ENCODE measurements around the gene UROD.
"Not testable (repeated sequence)": the region's sequence is repeated elsewhere in the genome, so short reads cannot be mapped to it uniquely, and the experiment has no call there.

The UROD gene

DNA sequence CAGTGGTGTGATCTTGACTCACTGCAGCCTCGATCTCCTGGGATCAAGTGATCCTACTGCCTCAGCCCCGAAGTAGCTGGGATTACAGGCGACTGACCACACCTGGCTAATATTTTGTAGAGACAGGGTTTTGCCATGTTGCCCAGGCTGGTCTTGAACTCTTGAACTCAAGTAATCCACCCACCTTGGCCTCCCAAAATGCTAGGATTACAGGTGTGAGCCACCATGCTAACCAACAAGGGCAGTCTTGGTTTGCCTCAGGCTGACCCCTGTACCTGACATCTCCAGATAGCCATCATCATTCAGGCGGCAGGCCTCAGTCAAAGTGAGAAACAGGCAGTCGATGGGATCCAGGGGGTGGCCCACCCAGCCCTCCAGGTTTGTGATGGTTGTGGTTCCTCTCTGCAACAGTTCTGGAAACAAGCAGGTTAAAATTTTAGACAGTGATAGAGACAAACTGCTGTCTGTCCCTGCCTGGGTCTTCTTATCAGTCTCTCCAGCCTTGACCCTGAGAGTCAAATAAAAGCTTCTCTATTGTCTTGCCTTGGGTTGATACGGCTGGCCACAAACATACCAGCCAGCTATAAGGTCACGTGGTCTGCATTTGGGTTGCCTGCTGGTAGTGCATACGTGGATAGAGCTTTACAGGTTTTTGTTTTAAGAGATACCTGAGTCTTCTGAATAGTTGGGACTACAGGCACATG, 26.8 kb downstream of the UROD start:
- Mint-ChIP-seq H3K36me3 (ENCODE audit: low read depth) (no peaks in the 10 kb centered on the region), H3K4me3 (no peak overlapping the region), H3K9me3 (no peaks in the 10 kb centered on the region), H3K4me1 (ENCODE audit: low read depth) (no peaks in the 10 kb centered on the region), H3K27ac (no peak overlapping the region), H3K27me3 (no peaks in the 10 kb centered on the region)
- intact Hi-C loops (cut with micrococcal nuclease) = no loop called here

- Mint-ChIP-seq H3K9me3 (no peaks in the 10 kb centered on the region), H3K27me3 (no peaks in the 10 kb centered on the region), H3K4me1 (ENCODE audit: low read depth) (no peaks in the 10 kb centered on the region), H3K27ac (no peak overlapping the region), H3K4me3 (no peak overlapping the region), H3K36me3 (ENCODE audit: low read depth) (no peaks in the 10 kb centered on the region)
- intact Hi-C loops (cut with micrococcal nuclease) = no loop called here
These were observed 28.2 kb downstream of the UROD start for GRCh38 chr1:45040297-45040696.

GRCh38 chr1:45043094-45043493, 31.0 kb downstream of the UROD start:
- H3K4me3 Mint-ChIP-seq = no peak overlapping the region
- H3K9me3 Mint-ChIP-seq = no peaks in the 10 kb centered on the region
- intact Hi-C loops (cut with micrococcal nuclease) = no loop called here
- H3K36me3 Mint-ChIP-seq (ENCODE audit: low read depth) = no peaks in the 10 kb centered on the region
- no peak overlapping the region for H3K27ac Mint-ChIP-seq
- no peaks in the 10 kb centered on the region for H3K4me1 Mint-ChIP-seq (ENCODE audit: low read depth)
- H3K27me3 Mint-ChIP-seq = no peaks in the 10 kb centered on the region

DNA sequence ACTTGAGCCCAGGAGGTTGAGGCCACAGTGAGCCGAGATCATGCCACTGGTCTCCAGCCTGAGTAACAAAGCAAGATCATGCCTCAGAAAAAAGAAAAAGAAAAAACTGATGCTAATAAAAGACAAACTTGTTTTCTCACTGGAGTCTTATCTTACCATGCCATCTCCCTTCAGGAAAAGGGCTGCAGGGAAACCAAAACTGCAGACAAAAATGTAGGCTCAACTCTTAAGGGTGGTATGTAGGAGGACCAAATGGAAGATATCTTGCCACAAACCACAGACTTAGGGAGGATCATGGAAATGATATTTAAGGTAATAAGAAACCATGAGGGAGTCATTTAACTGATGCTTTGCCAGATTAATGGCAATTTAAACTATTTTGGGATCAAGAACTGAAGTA, 32.9 kb downstream of the UROD start:
- Mint-ChIP-seq H3K27me3 (no peaks in the 10 kb centered on the region), H3K4me3 (no peak overlapping the region), H3K36me3 (ENCODE audit: low read depth) (no peaks in the 10 kb centered on the region), H3K27ac (no peak overlapping the region), H3K9me3 (no peaks in the 10 kb centered on the region), H3K4me1 (ENCODE audit: low read depth) (no peaks in the 10 kb centered on the region)
- intact Hi-C loops (cut with micrococcal nuclease) = no loop called here

- intact Hi-C loops (cut with micrococcal nuclease) = no loop called here
- Mint-ChIP-seq H3K9me3 (no peaks in the 10 kb centered on the region), H3K4me3 (no peak overlapping the region), H3K27ac (no peak overlapping the region), H3K36me3 (ENCODE audit: low read depth) (no peaks in the 10 kb centered on the region), H3K27me3 (no peaks in the 10 kb centered on the region), H3K4me1 (ENCODE audit: low read depth) (no peaks in the 10 kb centered on the region)
These were observed 35.0 kb downstream of the UROD start for GRCh38 chr1:45047032-45047431.

DNA sequence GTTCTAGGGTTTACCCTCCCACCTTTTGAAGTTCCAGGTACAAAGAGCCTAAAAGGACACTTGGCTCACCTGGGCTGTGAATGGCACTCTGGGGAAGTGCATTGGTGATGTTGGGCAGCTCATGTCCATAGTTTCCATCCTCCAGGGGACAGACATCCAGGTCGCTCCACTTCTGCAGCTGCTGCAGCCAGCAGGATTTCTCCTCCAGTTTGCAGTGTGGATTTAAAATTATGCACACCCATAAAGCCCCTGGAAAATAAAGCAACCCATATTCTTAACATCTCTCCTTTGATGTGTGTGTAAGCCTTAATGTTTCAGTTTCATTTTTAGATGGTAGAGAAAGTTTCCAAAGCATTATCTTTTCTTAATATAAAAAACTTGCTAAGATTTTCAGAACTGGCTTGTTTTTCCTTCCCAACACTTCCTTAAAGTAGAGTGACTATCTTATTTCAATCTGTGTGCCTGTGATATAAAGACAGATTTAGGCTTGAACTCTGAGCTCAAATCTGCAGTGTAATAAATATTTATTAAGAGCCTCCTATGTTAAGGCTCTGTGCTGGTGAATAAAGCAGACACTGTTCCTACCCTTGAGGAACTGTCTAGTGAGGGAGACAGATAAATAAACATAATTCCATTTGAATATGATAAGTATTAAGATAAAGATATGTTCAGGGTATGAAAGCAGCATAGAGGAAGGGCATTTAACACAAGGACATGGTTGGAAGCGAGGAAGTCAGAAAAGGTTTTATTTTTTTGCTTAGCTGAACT, 39.1 kb downstream of the UROD start:
- intact Hi-C loops (cut with micrococcal nuclease) = no loop called here
- Mint-ChIP-seq H3K9me3 (no peaks in the 10 kb centered on the region), H3K4me3 (no peak overlapping the region), H3K27me3 (no peaks in the 10 kb centered on the region), H3K4me1 (ENCODE audit: low read depth) (peaks cover 7% of the 10 kb centered on the region), H3K36me3 (ENCODE audit: low read depth) (no peaks in the 10 kb centered on the region), H3K27ac (no peak overlapping the region)

- peaks cover 7% of the 10 kb centered on the region for H3K4me1 Mint-ChIP-seq (ENCODE audit: low read depth)
- H3K27ac Mint-ChIP-seq = no peak overlapping the region
- H3K4me3 Mint-ChIP-seq = no peak overlapping the region
- no peaks in the 10 kb centered on the region for H3K9me3 Mint-ChIP-seq
- intact Hi-C loops (cut with micrococcal nuclease) = no loop called here
- H3K27me3 Mint-ChIP-seq = no peaks in the 10 kb centered on the region
- H3K36me3 Mint-ChIP-seq (ENCODE audit: low read depth) = no peaks in the 10 kb centered on the region
These were observed 45.5 kb downstream of the UROD start for GRCh38 chr1:45057542-45057941.

- Mint-ChIP-seq H3K9me3 (no peaks in the 10 kb centered on the region), H3K4me1 (ENCODE audit: low read depth) (no peaks in the 10 kb centered on the region), H3K4me3 (no peak overlapping the region), H3K36me3 (ENCODE audit: low read depth) (no peaks in the 10 kb centered on the region), H3K27ac (no peak overlapping the region), H3K27me3 (no peaks in the 10 kb centered on the region)
- intact Hi-C loops (cut with micrococcal nuclease) = no loop called here
These were observed 47.8 kb downstream of the UROD start for GRCh38 chr1:45059829-45060228.

DNA sequence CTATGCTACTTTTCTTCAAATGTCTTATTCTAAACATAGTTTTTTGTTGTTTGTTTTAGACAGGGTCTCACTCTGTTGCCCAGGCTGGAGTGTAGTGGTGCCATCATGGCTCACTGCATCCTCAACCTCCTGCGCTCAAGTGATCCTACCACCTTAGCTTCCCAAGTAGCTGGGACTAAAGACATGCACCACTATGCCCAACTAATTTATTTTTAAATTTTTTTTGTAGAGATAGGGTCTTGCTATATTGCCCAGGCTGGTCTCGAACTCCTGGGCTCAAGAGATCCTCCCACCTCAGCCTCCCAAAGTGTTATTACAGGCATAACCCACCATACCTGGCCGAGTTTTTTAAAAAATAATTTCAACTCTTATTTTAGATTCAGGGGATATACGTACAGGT, 50.4 kb downstream of the UROD start:
- H3K36me3 Mint-ChIP-seq (ENCODE audit: low read depth); H3K27me3 Mint-ChIP-seq; H3K4me3 Mint-ChIP-seq; H3K4me1 Mint-ChIP-seq (ENCODE audit: low read depth); H3K27ac Mint-ChIP-seq; intact Hi-C loops (cut with micrococcal nuclease); H3K9me3 Mint-ChIP-seq: not testable (repeated sequence)

DNA sequence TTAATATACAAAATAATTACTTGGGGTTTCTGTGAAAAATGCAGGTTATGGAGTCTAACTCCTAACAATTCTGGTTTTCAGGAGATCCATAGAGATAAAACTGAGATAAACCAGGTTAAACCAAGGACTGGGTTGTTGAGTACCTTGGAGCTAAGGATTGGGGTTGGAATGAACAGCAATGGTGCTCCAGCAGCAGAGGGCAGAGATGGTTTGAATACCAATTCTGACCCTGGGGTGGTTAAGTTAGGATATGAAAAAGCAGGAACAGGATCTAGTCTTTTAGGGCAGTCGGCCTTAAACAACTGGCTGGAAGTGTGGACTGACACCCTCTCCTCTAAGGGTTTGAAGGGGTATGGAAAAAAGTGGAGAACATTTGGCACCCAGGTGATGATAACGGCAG, 53.0 kb downstream of the UROD start:
- Mint-ChIP-seq H3K9me3 (no peaks in the 10 kb centered on the region), H3K36me3 (ENCODE audit: low read depth) (no peaks in the 10 kb centered on the region), H3K27me3 (no peaks in the 10 kb centered on the region), H3K4me3 (no peak overlapping the region), H3K4me1 (ENCODE audit: low read depth) (no peaks in the 10 kb centered on the region), H3K27ac (no peak overlapping the region)
- intact Hi-C loops (cut with micrococcal nuclease) = no loop called here
